SK-N-MC (cell line): ENCODE results near the gene GPR132.

Experiments used
- EZH2 ChIP-seq: fragments of 200-600 bp; sonication (generic); IDR thresholded peaks from one replicate; pipeline ENCODE4 v1.6.1; 2017; ENCODE audit warnings: antibody characterized with exemption
- FOXP2 ChIP-seq: optimal IDR thresholded peaks from 2 replicates; pipeline ENCODE3; 2011; ENCODE audit warnings: mild to moderate bottlenecking, moderate library complexity; ENCODE audit not compliant: insufficient read depth; ENCODE audit errors: extremely low read length, control extremely low read depth
- POLR2AphosphoS5 ChIP-seq: IDR thresholded peaks from 2 replicates; pipeline ENCODE4 v1.6.1; 2012; ENCODE audit warnings: mild to moderate bottlenecking, low read depth, low read length, borderline replicate concordance

DNA sequence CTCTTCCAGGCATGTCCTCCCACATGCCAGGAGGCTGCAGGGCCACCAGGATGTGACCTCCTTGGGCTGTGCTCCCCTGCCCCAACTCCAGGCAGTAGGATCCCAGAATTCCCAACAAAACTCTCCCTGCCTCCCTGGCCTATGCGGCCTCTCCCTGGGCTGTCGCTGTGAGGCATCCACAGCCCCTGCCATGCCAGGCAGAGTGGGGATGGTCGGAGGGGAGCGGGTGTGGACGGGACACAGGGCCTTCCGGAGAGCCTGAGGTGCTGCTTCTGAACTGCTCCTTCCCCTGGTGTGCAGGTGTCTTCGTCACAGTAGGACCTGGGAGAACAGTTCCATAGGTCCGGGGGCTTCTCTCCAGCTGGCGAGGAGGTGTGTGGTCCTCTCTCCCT, 18.3 kb downstream of the GPR132 start:
- TF ChIP-seq POLR2AphosphoS5 (no peak), EZH2 (no peak), FOXP2 (no peak)
